Measurements from ENCODE around the gene STK32C.

STK32C gene

DNA sequence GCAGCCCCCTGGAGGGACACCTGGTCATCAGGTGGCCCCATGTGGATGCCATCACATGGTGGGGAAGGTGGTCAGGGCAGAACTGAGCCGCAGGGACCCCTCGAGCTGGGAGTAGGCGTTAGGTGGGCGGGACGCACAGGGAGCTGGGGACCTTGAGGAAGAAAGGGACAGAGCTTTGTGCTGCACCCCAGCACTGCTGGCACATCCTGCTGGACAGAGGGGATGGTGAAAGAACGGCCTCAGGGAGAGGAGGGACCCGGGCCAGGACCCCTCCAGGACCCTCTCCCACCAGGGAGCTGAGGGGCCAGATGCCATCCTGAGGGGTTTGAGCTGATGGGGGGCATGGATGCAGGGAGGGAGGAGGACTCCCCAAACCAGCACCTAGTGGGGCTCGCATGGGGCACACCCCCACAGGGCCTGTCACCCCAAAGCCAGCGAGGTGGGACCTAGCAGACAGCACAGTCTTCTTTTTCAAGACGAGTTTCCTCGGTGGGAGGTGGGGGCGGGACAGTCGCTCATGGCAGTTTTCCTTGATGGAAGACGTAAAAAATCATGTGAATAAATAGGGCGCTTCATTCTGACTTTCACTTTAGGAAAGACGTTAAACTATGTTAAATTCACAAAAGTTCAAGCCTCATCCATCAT, 43.3 kb downstream of the STK32C start:
- DNase-seq = no peak

DNA sequence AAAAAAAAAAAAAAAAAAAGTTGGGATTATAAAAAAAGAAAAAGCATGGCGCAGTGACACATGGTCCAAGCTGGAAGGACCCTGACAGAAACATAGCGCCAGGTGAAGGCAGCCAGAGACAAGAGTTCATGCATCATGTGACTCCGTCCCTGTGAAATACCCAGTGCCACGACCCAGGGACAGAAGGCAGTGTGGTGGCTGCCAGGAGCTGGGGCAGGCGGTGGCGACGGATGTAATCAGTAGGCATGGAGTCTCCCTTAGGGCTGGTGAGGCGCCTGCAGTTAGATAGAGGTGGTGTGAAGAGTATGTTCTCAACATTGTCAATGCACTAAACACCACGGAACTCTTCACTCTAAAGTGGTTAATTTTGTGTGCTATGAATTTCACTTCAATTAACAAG, 43.9 kb downstream of the STK32C start:
- no peak for DNase-seq

DNA sequence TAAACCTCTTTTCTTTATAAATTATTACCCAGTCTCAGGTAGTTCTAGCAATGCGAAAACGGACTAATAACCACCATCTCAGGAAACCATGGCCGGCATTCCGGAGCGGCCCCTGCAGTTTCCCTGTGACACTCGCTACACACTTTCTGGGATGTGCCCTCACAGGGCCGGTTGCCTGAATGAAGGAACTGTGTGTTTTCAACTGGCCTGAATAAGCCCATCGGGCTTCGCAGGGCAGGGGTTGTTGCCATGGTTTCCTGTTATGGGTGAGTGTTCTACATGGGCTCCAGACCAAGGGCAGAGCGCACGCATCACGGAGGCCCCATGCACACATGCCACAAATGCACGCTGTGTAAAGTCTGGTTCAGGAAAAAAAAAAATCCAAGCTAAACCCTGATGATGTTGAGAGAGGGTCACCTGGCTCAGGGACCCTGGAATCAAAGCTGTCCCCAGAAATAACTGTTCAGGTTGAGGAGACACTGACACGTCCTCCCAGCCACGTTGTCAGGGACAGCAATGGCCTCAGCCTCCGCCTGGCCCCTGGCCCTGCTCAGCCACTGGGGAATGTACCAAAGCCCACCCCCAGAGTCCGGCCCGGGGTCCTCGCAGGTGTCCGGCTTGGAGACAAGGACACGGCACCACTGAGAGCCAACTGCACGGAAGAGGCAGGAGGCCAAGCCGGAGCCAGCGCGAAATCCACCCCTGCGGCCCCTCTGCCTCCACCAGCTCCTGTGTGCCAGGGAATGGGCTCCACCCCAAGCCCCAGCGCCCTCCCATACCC, 47.9 kb downstream of the STK32C start:
- no peak for DNase-seq

DNA sequence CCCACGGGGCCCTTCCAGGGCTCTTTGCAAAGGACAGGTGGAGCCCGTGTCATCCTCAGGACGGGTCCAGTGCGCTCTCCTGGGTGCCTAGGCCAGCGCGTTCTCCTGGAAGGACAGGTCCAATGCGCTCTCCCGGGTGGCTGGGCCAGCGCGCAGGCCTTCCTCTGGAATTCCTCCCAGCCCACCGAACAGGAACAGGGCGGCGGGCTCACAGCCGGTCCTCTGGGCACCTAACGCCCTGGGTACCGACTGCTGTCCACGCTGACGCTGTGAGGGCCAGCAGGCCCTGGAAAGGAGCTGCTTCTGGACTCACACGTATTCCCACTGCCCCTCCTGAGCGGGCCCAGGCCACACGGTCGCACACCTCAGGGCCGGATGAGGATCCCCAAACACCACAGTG, 49.3 kb downstream of the STK32C start:
- no peak for DNase-seq

DNA sequence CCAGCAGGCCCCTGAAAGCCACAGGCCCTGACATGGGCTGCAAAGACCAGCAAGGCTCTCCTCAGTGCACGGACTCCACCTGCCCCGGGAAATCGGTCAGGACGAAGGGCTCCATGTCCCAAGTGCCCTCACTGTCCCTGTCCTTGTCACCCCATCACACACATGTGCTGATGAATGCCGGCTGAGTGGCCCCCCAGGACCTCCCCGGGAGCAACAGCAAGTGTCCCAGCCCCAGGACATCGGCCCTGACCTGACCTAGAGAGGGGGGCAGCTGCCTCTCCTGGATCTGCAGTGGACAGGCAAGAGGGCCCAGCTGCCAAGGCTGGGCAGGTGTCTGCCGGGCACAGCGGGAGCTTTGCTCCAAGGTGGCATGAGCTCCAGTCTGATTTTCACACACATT, 49.8 kb downstream of the STK32C start:
- DNase-seq = no peak

DNA sequence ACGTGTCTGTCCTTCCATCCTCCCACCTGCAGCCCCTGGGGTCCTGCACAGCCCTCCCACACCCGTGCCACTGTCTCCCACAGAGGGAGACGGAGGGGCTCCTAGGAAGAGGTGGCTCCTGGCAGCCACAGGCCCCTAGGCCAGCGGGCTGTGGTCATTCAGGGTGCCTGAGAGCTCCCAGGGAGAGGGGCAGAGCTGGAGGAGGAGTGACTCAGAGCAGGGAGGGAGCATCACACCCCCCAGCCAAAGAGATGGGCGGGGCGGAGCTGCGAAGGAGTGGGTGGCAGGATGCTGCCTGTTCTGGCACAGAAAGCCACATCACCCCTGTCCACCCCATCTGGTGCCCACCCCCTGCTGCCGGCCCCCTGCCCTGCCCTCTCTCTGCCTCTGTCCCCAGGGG, 50.5 kb downstream of the STK32C start:
- no peak for DNase-seq

DNA sequence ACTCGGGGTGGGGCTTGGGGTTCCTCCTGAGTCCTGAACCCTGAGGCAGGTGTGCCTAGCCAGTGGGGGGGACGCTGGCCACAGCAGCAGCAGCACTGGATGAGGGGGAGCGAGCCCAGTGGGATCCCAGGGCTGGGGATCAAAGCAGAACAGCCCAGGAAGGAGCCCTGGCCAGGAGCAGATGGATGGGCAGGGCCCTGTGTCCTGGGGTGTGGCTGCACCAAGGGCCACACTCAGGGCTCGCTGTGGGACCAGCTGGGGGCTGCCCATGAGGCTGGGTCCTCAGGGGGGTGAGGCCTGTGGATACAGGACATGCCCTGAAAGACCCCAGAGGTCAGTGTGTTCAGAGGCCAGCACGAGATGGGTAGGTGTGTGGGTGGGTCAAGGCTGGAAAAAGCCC, 50.9 kb downstream of the STK32C start:
- DNase-seq = no peak

DNA sequence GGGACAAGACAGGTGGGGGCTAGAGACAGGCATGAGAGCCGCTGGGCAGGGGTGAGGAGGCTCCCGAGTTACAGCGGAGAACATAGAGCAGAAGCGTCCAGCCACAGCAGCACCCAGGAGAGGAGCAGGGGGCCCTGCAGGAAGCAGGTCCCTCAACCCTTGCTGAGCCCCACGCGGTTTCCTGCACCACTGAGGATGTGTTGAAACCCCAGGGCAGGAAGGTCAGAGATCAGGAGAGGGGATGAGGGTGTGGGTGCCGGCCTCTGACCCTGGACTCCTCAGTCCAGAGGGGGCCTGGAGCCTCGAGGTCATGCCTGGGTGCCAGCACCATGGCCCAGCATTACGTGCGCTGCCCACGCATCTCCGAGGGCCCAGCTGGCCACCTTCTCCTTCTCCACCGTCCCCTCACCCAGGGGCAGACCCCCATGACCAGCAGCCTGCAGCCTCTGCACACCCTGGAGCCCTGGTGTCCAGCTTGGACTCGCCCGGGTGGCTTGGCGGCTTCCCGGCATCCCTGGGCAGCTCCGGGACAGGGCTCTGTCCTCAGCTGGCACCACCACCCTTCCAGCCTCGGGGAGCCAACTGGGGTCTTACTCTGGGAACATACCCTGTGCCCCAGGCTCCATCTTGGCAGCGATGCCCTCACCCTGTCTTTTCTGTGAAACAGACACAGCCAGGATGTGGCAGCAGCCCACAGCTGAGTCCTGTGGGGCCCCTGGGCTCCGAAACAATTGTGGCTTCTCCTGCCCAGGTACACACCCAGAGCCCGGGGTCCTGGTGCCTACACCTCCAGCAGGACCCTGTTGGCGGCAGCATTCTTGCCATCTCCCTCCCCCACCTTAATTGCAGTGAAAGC, 52.0 kb downstream of the STK32C start:
- DNase-seq = no peak

DNA sequence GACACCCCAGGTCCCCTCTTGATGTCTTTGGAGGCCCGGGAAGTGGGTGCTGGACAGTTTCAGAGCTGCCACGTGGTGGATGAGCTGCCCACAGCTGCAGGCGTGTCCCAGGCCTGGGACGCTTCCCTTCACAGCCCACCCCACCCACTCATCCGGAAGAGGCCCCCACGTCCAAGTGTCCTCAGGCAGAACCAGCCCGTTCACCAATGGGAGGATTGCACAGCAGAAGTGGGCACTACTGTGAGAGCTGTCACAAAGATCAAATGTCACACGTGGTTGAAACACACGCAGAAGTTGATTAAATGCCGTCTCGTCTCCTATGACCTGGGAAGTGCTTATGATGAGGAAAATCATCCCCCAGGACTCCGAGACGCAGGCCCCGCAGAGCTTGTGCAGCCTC, 52.9 kb downstream of the STK32C start:
- no peak for DNase-seq

DNA sequence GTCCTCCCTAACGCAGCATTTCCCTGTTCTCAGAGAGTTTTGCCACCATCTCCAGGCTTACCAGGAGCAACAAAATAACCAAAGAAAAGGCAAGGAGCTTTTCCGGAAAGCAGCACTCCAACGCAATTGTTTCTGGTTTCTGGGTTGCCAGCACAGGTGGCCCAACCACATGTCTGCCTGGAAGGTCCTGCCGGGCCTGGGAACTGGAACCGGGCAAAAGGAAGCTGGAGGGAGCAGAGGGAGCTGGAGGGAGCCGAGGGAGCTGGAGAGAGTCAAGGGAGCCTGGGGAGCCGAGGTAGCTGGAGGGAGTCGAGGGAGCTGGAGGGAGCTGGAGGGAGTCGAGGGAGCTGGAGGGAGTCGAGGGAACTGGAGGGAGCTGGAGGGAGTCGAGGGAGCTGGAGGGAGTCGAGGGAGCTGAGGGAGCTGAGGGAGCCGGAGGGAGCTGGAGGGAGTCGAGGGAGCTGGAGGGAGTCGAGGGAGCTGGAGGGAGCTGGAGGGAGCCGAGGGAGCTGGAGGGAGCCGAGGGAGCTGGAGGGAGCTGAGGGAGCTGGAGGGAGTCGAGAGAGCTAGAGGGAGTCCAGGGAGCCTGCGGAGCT, 54.6 kb downstream of the STK32C start:
- DNase-seq = no peak

DNA sequence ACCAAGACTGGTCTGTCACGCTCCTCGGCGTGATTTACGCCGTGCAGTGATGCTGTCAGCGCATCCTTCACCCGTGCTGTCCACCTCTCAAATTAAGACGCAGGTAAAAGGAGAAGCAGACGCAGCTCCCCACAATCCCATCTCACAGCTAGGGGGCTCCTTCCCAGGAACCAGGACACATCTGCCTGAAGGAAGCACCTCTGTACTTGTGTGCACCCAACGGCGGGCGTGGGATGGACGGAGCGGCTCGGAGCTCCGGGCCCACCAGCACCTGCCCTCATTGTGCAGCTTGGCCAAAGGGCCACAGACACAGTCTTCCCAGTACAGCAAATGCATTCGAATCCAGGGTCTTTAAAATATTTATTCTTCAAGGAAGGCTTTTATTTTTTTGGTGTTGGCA, 55.3 kb downstream of the STK32C start:
- no peak for DNase-seq

DNA sequence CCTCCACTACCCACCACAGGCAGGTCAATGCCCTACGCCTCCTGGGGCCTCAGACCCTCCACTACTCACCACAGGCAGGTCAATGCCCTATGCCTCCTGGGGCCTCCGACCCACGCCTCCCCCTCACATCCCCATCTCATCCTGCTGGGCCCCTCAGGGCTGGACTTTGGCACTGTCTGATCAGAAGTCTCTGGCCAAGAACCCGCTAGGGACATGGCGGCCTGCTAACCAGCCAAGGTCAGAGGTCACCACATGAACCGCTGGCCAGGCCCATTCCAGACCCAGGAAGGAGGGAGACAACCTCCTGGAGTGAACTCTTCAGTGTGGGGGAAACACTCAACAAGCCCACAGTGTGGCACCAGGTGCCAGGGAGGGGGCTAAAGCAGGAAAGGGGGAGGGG, 55.8 kb downstream of the STK32C start:
- DNase-seq = no peak

DNA sequence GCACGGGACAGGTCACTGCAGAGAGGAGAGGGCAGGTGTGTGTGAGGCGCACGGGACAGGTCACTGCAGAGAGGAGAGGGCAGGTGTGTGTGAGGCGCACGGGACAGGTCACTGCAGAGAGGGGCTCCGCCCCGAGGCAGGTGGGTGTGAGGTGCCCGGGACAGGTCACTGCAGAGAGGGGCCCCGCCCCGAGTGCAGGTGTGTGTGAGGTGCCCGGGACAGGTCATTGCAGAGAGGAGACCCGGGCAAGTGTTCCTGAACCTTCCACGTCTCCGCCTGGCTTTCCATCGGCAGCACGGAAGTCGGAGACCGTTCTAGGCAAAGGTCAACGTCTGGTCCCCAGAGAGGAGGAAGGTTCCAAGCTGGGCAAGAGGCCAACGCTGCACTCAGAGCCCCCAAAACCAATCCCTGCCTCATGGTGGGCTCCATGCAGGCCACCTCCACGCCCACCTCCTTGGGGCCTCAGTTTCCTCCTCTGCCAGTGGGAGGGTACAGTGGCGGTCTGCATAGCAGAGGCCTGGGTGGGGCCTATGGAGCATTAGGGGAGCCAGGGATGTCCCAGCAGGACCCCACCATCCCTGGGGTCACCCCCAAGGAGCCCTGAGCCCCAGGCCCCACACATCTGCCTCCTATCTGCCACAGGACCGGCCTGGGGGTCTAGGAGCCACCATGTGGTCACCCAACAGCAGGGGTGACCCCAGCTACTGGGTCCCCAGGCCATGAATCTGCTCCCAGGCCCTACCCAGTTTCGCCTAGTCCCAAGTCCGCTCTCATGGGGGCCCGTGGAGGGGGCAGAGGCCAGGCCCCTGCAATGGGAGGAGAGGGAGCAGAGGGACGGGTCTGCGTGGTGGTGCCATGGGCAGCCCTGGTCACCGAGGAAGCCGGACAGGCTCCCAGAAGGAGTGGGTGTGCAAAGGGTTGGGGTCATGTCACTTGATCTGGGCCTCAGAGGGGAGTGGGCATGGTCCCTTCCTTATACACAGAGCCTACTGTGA, 57.0 kb downstream of the STK32C start:
- DNase-seq = no peak

DNA sequence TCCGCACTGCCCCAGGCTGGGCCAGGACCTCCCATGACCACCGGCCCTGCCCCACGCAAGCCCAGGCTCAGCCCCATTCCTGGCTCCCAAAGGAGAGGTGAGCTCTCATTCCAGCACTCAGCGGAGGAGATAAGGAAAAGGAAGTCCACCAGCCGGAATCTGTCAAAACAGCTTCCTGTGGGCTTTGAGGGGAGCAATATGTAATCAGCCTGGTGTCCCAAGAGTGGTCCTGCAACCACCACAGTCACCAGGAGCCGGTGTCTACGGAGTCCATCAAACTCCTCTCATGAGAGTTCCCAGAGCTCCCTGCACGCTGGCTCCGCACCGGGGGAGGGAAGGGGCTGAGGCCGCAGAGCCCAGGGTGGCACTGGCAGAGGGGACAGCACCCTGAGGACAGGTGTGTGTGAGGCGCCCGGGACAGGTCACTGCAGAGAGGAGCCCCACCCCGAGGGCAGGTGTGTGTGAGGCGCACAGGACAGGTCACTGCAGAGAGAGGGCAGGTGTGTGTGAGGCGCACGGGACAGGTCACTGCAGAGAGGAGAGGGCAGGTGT, 57.9 kb downstream of the STK32C start:
- no peak for DNase-seq

DNA sequence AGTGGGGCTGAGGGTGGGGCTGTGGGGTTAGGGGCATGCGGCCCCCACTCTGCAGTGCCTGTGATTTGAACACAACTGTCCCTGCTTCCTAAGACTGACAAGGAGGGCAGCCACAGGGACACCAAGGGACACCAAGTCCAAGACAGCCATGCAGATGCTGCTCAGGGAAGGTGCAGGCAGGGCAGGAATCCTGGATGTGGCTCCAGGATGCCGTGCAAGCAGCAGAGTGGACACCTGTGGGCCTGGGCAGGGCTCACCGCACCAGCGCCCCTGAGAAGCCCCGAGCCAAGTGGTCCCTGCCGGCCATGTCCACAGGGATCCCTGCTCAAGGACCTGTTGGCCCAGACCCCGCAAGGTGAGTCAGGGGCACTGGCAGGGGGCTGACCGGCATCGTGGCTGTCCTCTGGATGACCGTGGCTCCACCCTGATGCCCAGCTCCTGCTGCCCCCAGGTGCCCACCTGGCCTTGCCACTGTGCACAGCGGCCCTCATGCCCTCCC, 58.5 kb downstream of the STK32C start:
- no peak for DNase-seq

DNA sequence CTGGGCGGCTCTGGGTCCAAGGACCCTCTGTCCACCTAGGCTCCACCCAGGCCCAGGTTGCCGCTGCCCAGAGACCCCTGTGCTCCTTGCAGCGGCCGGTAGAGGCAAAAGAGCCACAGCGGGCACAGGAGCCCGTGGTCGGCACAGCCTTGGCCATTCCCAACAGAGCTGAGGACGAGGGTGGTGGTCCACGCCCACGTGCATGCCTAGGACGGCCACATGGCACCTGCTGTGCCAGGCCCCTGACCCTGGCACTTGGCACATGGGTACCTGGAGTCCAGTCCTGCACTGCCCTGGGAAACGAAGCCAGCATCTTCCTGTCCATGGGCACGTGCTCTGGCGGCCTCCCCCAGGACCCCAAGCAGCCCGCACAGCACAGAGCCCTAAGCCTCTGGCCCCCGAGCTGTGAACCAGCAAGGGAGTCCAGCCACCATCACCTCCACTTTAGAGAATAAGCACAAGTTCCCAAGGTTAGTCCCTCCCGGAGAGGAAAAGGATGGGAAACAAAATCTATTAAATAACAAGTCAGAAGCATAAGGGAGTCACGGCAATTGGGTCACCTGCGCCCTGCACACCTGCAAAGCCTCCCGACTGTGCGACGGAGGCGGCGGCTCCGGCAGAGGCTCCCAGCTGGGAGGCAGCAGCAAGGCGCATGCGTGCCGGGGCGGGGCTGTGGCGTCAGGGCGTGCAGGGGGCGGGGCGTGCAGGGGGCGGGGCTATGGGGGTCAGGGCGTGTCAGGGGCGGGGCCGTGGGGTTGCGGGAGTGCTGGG, 59.1 kb downstream of the STK32C start:
- no peak for DNase-seq

DNA sequence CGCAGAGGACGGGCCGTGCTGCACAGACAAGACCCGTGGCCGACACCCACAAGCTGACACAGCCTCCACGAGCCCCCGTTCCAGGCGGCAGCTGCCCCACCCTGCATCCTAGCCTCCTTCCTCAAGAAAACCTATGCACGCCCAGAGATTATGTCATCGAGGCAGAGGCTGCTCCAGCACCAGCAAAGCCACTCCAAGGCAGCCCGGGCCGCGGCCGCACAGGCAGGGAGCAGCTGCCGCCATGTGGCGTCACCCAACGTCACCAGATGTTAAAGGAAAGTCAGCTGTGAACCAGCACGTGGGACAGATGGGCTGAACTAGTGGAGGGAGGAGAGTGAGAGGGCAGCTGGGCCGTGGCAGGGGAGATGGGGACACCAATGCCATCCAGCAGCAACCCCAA, 59.8 kb downstream of the STK32C start:
- DNase-seq = no peak

DNA sequence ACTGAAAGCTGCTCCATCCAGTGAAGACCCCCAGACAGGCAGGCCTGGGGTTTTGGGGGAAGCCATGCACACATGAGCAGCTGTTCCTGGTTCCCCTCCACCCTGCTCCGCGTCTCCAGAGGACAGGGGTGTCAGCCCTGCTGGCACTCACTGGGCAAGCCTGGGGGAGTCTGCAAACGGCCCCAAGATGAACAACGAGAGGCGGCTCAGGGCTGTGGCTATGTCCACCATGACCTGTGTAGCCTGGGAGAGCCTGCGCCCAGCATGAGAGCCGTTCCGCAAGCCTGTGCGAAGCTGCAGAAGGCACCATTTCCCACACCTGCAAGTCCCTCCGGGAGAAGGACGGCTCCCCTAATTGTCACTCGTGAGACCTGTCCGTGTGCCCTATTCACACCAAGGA, 61.5 kb downstream of the STK32C start:
- no peak for DNase-seq

DNA sequence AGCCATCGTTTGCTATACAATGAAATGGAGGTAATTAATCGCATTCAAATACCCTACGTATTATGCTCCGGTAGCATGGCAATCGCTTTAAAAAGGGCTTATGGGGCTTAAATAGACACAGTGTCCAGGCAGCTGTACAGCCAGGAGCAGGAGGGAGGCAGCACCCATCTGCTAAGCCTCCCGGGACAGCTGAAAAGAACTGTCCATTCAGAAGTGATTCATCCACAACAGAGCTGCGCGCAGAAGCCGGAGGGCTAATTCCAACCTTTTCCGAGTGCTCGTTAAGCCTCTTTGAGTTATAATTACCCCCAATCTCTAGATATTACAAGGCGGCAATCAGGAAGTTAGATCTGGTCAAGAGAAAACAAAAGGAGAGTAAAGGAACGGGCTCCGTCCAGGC, 62.7 kb downstream of the STK32C start:
- no peak for DNase-seq

DNA sequence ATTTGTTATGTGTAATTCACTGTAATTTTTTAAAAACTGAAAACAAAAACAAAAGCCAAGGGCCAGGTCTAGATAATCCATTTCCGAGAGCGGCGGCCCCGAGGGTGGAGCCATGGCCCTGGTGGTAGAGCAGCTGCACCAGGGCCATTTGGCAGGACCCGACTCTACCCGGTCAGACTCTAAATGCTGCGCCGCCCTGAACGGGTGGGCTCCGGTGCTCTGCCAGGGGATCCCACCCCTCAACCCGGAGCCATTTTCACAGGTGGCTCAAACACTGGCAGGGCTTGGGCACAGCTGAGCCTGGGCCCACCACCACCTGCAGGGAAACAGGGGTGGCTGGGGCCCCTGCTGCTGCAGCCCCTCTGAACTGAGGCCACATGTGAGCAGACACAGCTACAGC, 64.1 kb downstream of the STK32C start:
- no peak for DNase-seq

DNA sequence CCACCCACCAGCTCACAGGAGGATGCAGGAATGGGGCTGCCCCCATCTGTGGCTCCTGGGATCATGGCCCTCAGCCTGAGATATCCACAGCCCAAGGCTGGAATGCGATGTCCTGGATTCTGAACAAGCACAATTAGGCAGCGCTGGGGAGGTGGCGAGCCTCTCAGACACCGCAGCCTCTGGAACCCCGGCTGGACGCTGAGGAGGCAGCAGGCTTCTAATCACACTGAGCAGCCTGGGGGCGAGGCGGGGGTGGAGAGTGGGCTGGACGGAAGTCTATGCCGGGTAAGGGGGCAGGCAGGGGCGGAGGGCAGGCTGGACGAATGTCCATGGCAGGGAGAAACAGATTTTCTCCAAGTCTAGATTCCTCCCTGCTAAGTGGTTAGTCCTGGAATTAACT, 64.6 kb downstream of the STK32C start:
- no peak for DNase-seq
